LNCaP clone FGC (cell line): Measurements from ENCODE around the gene ASB3.
"Not testable (repeated sequence)": the region's sequence is repeated elsewhere in the genome, so short reads cannot be mapped to it uniquely, and the experiment has no call there.

Source experiments
- DNase-seq: peaks from one replicate; pipeline ENCODE4 v3.0.0-alpha.2; 2011; ENCODE audit warnings: low read depth
- H3K4me3 ChIP-seq: 2 replicates; pipeline ENCODE4 v1.5.1; 2011; ENCODE audit warnings: mild to moderate bottlenecking, low read depth, low read length, control low read depth
- CTCF ChIP-seq: IDR thresholded peaks from 2 replicates; pipeline ENCODE4 v1.5.1; 2012; ENCODE audit warnings: mild to moderate bottlenecking; ENCODE audit not compliant: control insufficient read depth, insufficient read depth; ENCODE audit errors: extremely low read depth

Gene ASB3

GRCh38 chr2:53694096-53694771 lies 92.5 kb downstream of the ASB3 start:
- no peak for TF ChIP-seq CTCF
- DNase-seq, result no peak
- H3K4me3 ChIP-seq, result no peak overlapping the region

GRCh38 chr2:53690876-53691275 lies 95.9 kb downstream of the ASB3 start:
- no peak for TF ChIP-seq CTCF
- DNase-seq, result no peak
- no peak overlapping the region for H3K4me3 ChIP-seq

GRCh38 chr2:53672881-53673522 lies 113.8 kb downstream of the ASB3 start:
- H3K4me3 ChIP-seq, result no peak overlapping the region
- no peak for TF ChIP-seq CTCF
- no peak for DNase-seq

- TF ChIP-seq CTCF, result no peak
- DNase-seq, result no peak
- H3K4me3 ChIP-seq, result no peak overlapping the region
Measured at GRCh38 chr2:53670331-53670730, 116.4 kb downstream of the ASB3 start.

GRCh38 chr2:53668624-53669026 lies 118.1 kb downstream of the ASB3 start:
- TF ChIP-seq CTCF, result no peak
- no peak overlapping the region for H3K4me3 ChIP-seq
- DNase-seq, result no peak

GRCh38 chr2:53667130-53667529 lies 119.6 kb downstream of the ASB3 start:
- not testable (repeated sequence) for H3K4me3 ChIP-seq, DNase-seq

GRCh38 chr2:53660886-53661285 lies 125.9 kb downstream of the ASB3 start:
- no peak for DNase-seq
- no peak overlapping the region for H3K4me3 ChIP-seq
- no peak for TF ChIP-seq CTCF

- not testable (repeated sequence) for DNase-seq, H3K4me3 ChIP-seq
Measured at GRCh38 chr2:53658474-53658873, 128.3 kb downstream of the ASB3 start.
